Body of pancreas (tissue), 4 donors: ENCODE data around the gene CPLX3. TPM values are rescaled to one million over a fixed set of nuclear protein-coding genes. Genes with fewer than 3 reads are reported as not detected.

Experiments used
- ATAC-seq: fragments of 150-250 bp; one replicate; pipeline ENCODE4 v1.9.1; 2016
- DNase-seq, 4 donors: peaks; one replicate each; pipeline ENCODE4 v3.0.0-alpha.2; 2019
- H3K27ac ChIP-seq, 4 donors: fragments of 200-600 bp; sonication (generic); 1 replicate in 3 of 4; 2 replicates in 1 of 4; pipeline versions ENCODE4 v1.5.1 to v1.6.1; 2016 to 2019; ENCODE audit warnings: mild to moderate bottlenecking in 1 of 4, mixed read lengths in 1 of 4, moderate library complexity in 1 of 4
- H3K27me3 ChIP-seq, 2 donors: fragments of 200-600 bp; sonication (generic); one replicate each; pipeline ENCODE4 v1.6.0; 2016; ENCODE audit warnings: mild to moderate bottlenecking in 1 of 2
- H3K36me3 ChIP-seq, 2 donors: fragments of 200-600 bp; sonication (generic); replicated peaks in 1 of 2; 2 replicates each; pipeline ENCODE4 v1.5.1; 2016; ENCODE audit warnings: low read depth in 2 of 2; ENCODE audit not compliant: insufficient read depth in 1 of 2
- H3K4me1 ChIP-seq: fragments of 200-600 bp; sonication (generic); one replicate; pipeline ENCODE4 v1.6.0; 2016
- H3K4me3 ChIP-seq, 2 donors: fragments of 200-600 bp; sonication (generic); 1 replicate in 1 of 2; 2 replicates in 1 of 2; pipeline ENCODE4 v1.5.1; 2016 to 2019
- H3K9me3 ChIP-seq, 3 donors: fragments of 200-600 bp; sonication (generic); 1 replicate in 2 of 3; 2 replicates in 1 of 3; pipeline ENCODE4 v1.5.1; 2016
- POLR2A ChIP-seq, 3 donors: fragments of 450-650 bp; IDR thresholded peaks; one replicate each; pipeline ENCODE4 v1.6.1; 2016; ENCODE audit warnings: antibody characterized with exemption in 3 of 3, mild to moderate bottlenecking in 2 of 3
- WGBS, 2 donors: methylation state at CpG; one replicate each; pipeline ENCODE4 v1.1.5; 2017; 5-methylcytosine and 5-hydroxymethylcytosine counted together
- intact Hi-C: fragments of 100-400 bp; cut with DNase I; formaldehyde crosslinking; loops from one replicate; pipeline ENCODE4 v1.15.1; 2023
- total RNA-seq, 2 donors: library from RNA; depleted of rRNA; stranded (reverse); fragments of >200 nt; gene quantifications; one replicate each; pipeline ENCODE4 v1.1.0, GENCODE V29; 2016
- TF ChIP-seq, protein P1 (sequence below), 7 experiments: fragments of 450-650 bp in 4 of 7; fragments of 200-600 bp in 3 of 7; sonication (generic) in 3 of 7; IDR thresholded peaks; one replicate each; pipeline ENCODE4 v1.5.1; 2016 to 2019; ENCODE audit warnings: antibody characterized with exemption in 7 of 7

The CPLX3 gene
- total RNA-seq, 2 donors from 2014 or later, result not detected

DNA sequence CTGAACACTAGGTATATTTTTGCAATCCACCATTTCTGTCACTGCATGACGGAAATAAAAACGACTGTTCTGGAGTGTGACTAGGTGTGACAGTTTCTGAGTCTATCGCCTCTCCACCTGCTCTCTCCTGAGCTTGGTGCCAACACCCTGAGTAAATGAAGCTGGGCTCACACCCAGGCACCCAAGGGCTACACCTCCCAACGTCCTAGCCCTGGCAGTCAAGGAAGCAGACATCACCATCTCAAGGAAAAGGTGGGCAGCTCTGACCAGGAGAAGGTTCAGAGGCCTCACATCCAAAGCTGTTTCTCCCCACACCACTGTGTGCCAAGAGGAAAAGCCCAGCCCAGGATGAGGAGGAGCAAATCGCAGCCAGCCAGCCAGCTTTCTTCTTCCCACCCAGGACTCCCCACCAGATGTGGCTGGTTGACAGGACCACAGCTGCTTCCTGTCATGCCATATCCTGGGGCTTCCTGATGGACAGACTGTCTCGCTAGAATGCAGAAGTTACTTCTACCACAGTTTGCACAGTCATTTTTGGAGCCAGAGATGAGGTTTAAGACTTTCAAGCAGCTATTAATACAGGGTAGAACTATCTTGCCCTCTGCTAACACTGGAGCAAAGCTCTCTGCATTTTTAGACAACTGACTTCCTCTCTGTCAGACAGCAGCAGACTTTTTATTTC, 43.4 kb downstream of the CPLX3 start:
- no peaks in the 10 kb centered on the region for H3K27me3 ChIP-seq
- H3K4me3 ChIP-seq, result no peak overlapping the region
- TF ChIP-seq, protein P1, sequence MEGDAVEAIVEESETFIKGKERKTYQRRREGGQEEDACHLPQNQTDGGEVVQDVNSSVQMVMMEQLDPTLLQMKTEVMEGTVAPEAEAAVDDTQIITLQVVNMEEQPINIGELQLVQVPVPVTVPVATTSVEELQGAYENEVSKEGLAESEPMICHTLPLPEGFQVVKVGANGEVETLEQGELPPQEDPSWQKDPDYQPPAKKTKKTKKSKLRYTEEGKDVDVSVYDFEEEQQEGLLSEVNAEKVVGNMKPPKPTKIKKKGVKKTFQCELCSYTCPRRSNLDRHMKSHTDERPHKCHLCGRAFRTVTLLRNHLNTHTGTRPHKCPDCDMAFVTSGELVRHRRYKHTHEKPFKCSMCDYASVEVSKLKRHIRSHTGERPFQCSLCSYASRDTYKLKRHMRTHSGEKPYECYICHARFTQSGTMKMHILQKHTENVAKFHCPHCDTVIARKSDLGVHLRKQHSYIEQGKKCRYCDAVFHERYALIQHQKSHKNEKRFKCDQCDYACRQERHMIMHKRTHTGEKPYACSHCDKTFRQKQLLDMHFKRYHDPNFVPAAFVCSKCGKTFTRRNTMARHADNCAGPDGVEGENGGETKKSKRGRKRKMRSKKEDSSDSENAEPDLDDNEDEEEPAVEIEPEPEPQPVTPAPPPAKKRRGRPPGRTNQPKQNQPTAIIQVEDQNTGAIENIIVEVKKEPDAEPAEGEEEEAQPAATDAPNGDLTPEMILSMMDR (IDR thresholded peaks at IDR 0.05), result no peak
- TF ChIP-seq POLR2A (IDR thresholded peaks at IDR 0.05), result peak in 1 of 3 donors; percentile 45
- H3K9me3 ChIP-seq, result no peaks in the 10 kb centered on the region
- ATAC-seq, result no peak
- peaks cover 67% of the 10 kb centered on the region for H3K4me1 ChIP-seq
- whole genome bisulfite sequencing, 2 donors, result 23 to 41% methylated on average over 5 to 6 of the region's 6 CpGs
- H3K36me3 ChIP-seq, result no peaks in the 10 kb centered on the region
- H3K27ac ChIP-seq, result peak overlapping the region in 2 of 4 donors; percentile 26 to 68
- DNase-seq, result peak in 3 of 4 donors; percentile 33 to 77 (median 39)
- intact Hi-C loops, result no loop called here

DNA sequence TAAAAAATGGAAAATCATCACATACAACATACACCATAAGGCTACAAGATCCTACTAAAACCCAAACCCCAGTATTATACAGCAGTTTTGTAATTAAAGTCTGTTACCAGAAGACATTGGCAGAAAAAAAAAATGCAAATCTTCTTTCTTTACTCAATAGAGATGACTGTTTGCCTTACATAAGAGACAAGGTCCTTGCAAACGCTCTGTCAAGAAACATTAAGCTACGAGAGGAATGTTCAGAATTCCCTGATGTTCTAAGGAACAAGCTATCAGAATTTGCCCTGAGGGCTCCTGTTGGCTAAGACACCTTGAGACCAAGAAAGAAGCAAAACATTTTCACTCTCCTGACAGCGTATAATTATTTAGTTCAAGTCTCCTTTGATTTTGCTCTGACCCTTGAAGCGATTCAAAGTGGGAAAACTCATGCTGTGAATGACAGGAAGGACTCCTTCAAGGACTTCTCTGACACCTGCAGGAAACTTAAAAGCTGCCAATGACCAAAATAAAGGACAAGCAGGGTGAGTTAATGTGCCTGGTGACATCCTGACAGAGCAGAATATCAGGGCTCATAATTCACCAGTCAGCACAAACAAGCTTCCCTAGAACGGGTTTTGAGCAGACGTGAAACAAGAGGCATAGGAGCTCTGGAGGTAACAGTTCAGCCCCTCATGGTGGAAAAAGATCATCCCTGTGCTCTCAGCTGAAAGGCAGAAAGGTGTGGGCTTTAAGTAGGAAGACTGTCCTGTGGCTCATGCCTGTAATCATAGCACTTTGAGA, 44.2 kb downstream of the CPLX3 start:
- no peak for DNase-seq
- TF ChIP-seq, protein P1 (IDR thresholded peaks at IDR 0.05), result no peak
- TF ChIP-seq POLR2A (IDR thresholded peaks at IDR 0.05), result no peak
- intact Hi-C loops, result no loop called here
- Histone ChIP-seq H3K9me3 (no peaks in the 10 kb centered on the region), H3K27ac (peak overlapping the region in 2 of 4 donors; percentile 26 to 68), H3K4me3 (no peak overlapping the region), H3K36me3 (no peaks in the 10 kb centered on the region), H3K27me3 (no peaks in the 10 kb centered on the region), H3K4me1 (peaks cover 64% of the 10 kb centered on the region)
- ATAC-seq, result no peak
- 19 to 30% methylated on average over 6 of the region's 6 CpGs for WGBS, 2 donors

DNA sequence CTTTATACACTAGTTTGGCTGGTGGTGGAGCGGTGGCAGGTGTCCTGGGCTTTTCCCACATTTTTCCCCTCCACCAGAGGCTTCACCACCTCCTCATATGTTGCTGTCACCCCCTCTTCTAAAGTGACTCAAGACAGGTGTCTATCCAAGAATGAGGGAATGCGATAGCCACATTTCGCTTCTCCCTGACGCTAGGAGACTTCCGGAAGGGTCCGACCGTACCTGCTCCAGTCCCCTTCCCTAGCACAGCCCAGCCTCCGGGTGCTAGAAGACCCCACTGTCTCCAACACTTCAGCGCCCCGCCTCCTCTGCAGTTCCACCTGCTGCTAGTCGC, 46.2 kb downstream of the CPLX3 start:
- 0% methylated on average over 9 to 11 of the region's 11 CpGs for WGBS, 2 donors
- peak overlapping the region; percentile 72 to 97 (median 96) for H3K27ac ChIP-seq
- TF ChIP-seq, protein P1 (IDR thresholded peaks at IDR 0.05), result no peak
- TF ChIP-seq POLR2A (IDR thresholded peaks at IDR 0.05), result no peak
- intact Hi-C loops, result no loop called here
- ATAC-seq (no peak), DNase-seq (no peak)
- no peaks in the 10 kb centered on the region for H3K27me3 ChIP-seq
- H3K4me3 ChIP-seq, result peak overlapping the region; percentile 42 to 63
- peaks cover 47% of the 10 kb centered on the region for H3K4me1 ChIP-seq
- no peaks in the 10 kb centered on the region for H3K9me3 ChIP-seq
- H3K36me3 ChIP-seq, result no peaks in the 10 kb centered on the region

DNA sequence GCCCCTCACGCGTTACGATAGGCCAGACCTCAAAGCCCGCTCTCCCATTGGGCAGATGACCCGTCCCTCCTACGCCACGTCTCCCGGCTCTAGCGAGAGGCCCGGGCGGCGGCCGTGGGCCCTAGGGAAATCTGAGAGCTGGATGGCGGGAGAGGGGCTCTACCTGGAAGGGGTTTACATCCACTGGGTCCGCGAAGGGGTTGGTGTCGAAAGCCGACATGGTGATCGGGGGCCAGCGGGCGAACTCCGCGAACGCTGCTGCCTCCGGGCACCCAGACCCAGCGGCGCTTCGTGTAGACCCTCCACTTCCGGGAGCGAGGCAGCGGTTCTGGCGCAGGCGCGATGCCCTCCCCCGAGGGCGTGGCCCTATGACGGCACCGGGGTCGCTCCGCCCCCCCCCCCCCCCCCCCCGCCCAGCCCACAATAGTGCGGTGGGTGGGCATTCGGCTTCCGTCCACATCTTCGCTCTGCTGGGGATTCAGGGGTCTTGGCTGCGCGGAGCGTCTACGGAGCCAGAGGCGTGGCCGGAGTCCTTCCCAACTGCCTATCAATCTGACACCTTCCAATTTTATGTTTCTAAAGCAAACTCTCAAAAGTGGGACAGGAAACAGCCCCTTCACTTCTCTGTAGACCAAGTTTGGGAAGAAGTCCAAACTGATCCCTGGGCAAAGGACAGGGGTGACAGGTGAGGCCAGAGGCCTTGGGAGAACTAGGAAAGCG, 46.8 kb downstream of the CPLX3 start, which contains the start of gene SCAMP2:
TSS of gene SCAMP2 (minus strand) at position 330 of the 720 bp plus-strand sequence. CDS start at position 220, 110 bp downstream.
- DNase-seq (peak; percentile 90 to 96 (median 94)), ATAC-seq (peak; percentile 97)
- Histone ChIP-seq H3K4me1 (peaks cover 42% of the 10 kb centered on the region), H3K9me3 (no peaks in the 10 kb centered on the region), H3K27ac (peak within 1 kb of the TSS; percentile 72 to 97 (median 96)), H3K36me3 (no peaks in the 10 kb centered on the region), H3K4me3 (peak within 1 kb of the TSS; percentile 42 to 63), H3K27me3 (no peaks in the 10 kb centered on the region)
- 0% methylated on average over 1 to 47 of the region's 52 CpGs for WGBS, 2 donors
- intact Hi-C loops, result no loop called here
- TF ChIP-seq, protein P1 (IDR thresholded peaks at IDR 0.05), result no peak
- peak; percentile 59 to 89 (median 83) for TF ChIP-seq POLR2A (IDR thresholded peaks at IDR 0.05)
